Smooth muscle cell (in vitro differentiated cells): ENCODE measurements around the gene OXNAD1. TPM values are rescaled to one million over a fixed set of nuclear protein-coding genes. Genes with fewer than 3 reads are reported as not detected.

Experiments
- DNase-seq: peaks from one replicate; lab custom pipeline; 2025; ENCODE audit not compliant: unreplicated experiment; lab: John Stamatoyannopoulos, UW
- H2AFZ ChIP-seq: fragments of 200-600 bp; sonication (generic); 2 replicates; pipeline ENCODE4 v1.6.0; 2016; ENCODE audit warnings: antibody characterized with exemption, low read depth, mild to moderate bottlenecking
- H3F3A ChIP-seq: fragments of 200-600 bp; sonication (generic); 2 replicates; pipeline ENCODE4 v1.6.0; 2017; ENCODE audit warnings: antibody characterized with exemption, low read depth
- H3K27ac ChIP-seq: fragments of 200-600 bp; sonication (generic); 2 replicates; pipeline ENCODE4 v1.5.1; 2016; ENCODE audit warnings: low read depth, mild to moderate bottlenecking
- H3K27me3 ChIP-seq: fragments of 200-600 bp; sonication (generic); 2 replicates; pipeline ENCODE4 v1.6.1; 2016; ENCODE audit warnings: low read depth, mild to moderate bottlenecking
- H3K36me3 ChIP-seq: fragments of 200-600 bp; sonication (generic); 2 replicates; pipeline ENCODE4 v1.5.1; 2016; ENCODE audit warnings: low read depth
- H3K4me1 ChIP-seq: fragments of 200-600 bp; sonication (generic); 2 replicates; pipeline ENCODE4 v1.5.1; 2016; ENCODE audit warnings: low read depth
- H3K4me2 ChIP-seq: fragments of 200-600 bp; sonication (generic); 2 replicates; pipeline ENCODE4 v1.6.0; 2016; ENCODE audit warnings: mild to moderate bottlenecking
- H3K4me3 ChIP-seq: fragments of 200-600 bp; sonication (generic); 2 replicates; pipeline ENCODE4 v1.5.1; 2016; ENCODE audit warnings: mild to moderate bottlenecking
- H3K79me2 ChIP-seq: fragments of 200-600 bp; sonication (generic); 2 replicates; pipeline ENCODE4 v1.6.0; 2016; ENCODE audit warnings: low read depth, mild to moderate bottlenecking
- H3K9ac ChIP-seq: fragments of 200-600 bp; sonication (generic); 2 replicates; pipeline ENCODE4 v1.6.0; 2016; ENCODE audit warnings: low read depth
- H3K9me3 ChIP-seq: fragments of 200-600 bp; sonication (generic); replicated peaks from 2 replicates; pipeline ENCODE4 v1.5.1; 2016; ENCODE audit warnings: low read depth
- H4K20me1 ChIP-seq: fragments of 200-600 bp; sonication (generic); 2 replicates; pipeline ENCODE4 v1.6.0; 2016; ENCODE audit warnings: low read depth
- WGBS: methylation state at CpG from one replicate; pipeline ENCODE4 v1.1.7; 2016; ENCODE audit warnings: low lambda C conversion rate; 5-methylcytosine and 5-hydroxymethylcytosine counted together
- polyA plus RNA-seq: library from polyadenylated mRNA; unstranded; fragments of >200 nt; fragmentation: Nextera tagmentation; extraction: Ambion mirVana; gene quantifications from 2 replicates; pipeline ENCODE4 v1.2.1, GENCODE V29; 2016
- total RNA-seq: library from RNA; depleted of rRNA; stranded (reverse); fragments of >200 nt; gene quantifications from 2 replicates; pipeline ENCODE4 v1.2.3, GENCODE V29; 2014
- TF ChIP-seq, protein P1 (sequence below): fragments of 200-600 bp; sonication (generic); IDR thresholded peaks from 2 replicates; pipeline ENCODE4 v1.5.1; 2017; ENCODE audit warnings: borderline replicate concordance, mild to moderate bottlenecking, antibody characterized with exemption; ENCODE audit not compliant: insufficient read depth, poor library complexity, severe bottlenecking

Gene OXNAD1
- total and polyA plus RNA-seq, 2 experiments from 2014 or later = 12.4 to 15.7 TPM

DNA sequence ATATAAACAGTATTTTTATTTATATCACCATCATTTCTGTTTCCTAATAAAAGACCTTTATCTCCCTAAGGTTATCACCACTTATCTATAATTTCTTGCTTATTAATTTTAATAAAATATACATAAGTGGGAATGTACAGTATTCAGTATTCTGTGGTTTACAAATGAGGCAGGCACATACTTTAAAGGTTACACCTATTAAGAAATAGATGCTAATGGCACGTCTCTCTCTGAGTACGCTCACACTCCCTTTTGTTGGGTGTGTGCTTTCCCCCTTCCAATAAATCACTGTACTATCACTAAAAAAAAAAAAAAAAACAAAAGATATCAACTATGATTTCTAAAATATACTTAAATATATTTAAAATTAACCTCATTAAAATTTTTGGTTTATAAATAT is 8.9 kb downstream of the OXNAD1 start:
- Histone ChIP-seq H3K9me3 (no peaks in the 10 kb centered on the region), H3K4me3 (no peak overlapping the region), H3K4me2 (no peak overlapping the region), H3K9ac (no peak overlapping the region), H3K27me3 (no peaks in the 10 kb centered on the region), H3K4me1 (no peaks in the 10 kb centered on the region), H3F3A (no peaks in the 10 kb centered on the region), H3K36me3 (peaks cover 5% of the 10 kb centered on the region), H4K20me1 (peaks cover under 1% of the 10 kb centered on the region), H3K79me2 (peaks cover under 1% of the 10 kb centered on the region), H3K27ac (no peak overlapping the region), H2AFZ (no peak overlapping the region)
- 98% methylated on average over 2 of the region's 2 CpGs for WGBS
- DNase-seq = no peak
- TF ChIP-seq, protein P1, sequence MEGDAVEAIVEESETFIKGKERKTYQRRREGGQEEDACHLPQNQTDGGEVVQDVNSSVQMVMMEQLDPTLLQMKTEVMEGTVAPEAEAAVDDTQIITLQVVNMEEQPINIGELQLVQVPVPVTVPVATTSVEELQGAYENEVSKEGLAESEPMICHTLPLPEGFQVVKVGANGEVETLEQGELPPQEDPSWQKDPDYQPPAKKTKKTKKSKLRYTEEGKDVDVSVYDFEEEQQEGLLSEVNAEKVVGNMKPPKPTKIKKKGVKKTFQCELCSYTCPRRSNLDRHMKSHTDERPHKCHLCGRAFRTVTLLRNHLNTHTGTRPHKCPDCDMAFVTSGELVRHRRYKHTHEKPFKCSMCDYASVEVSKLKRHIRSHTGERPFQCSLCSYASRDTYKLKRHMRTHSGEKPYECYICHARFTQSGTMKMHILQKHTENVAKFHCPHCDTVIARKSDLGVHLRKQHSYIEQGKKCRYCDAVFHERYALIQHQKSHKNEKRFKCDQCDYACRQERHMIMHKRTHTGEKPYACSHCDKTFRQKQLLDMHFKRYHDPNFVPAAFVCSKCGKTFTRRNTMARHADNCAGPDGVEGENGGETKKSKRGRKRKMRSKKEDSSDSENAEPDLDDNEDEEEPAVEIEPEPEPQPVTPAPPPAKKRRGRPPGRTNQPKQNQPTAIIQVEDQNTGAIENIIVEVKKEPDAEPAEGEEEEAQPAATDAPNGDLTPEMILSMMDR = no peak

- no peaks in the 10 kb centered on the region for H3K9me3 ChIP-seq
- H3F3A ChIP-seq = no peaks in the 10 kb centered on the region
- H3K79me2 ChIP-seq = no peaks in the 10 kb centered on the region
- no peak overlapping the region for H3K4me3 ChIP-seq
- no peaks in the 10 kb centered on the region for H3K4me1 ChIP-seq
- H3K4me2 ChIP-seq = no peak overlapping the region
- H4K20me1 ChIP-seq = no peaks in the 10 kb centered on the region
- H3K27ac ChIP-seq = no peak overlapping the region
- no peak overlapping the region for H2AFZ ChIP-seq
- H3K36me3 ChIP-seq = peaks cover under 1% of the 10 kb centered on the region
- H3K27me3 ChIP-seq = no peaks in the 10 kb centered on the region
- no peak for DNase-seq
- 78% methylated on average over 3 of the region's 3 CpGs for WGBS
- TF ChIP-seq, protein P1 = no peak
- H3K9ac ChIP-seq = no peak overlapping the region
Measured at GRCh38 chr3:16277471-16277870, 12.5 kb downstream of the OXNAD1 start.

- H3F3A ChIP-seq = no peaks in the 10 kb centered on the region
- H3K4me2 ChIP-seq = no peak overlapping the region
- no peaks in the 10 kb centered on the region for H3K79me2 ChIP-seq
- H3K9ac ChIP-seq = no peak overlapping the region
- no peak for DNase-seq
- no peaks in the 10 kb centered on the region for H3K9me3 ChIP-seq
- H3K27me3 ChIP-seq = no peaks in the 10 kb centered on the region
- 95% methylated on average over 3 of the region's 3 CpGs for WGBS
- H3K4me1 ChIP-seq = no peaks in the 10 kb centered on the region
- H3K36me3 ChIP-seq = no peaks in the 10 kb centered on the region
- TF ChIP-seq, protein P1 = no peak
- no peak overlapping the region for H2AFZ ChIP-seq
- H4K20me1 ChIP-seq = no peaks in the 10 kb centered on the region
- H3K4me3 ChIP-seq = no peak overlapping the region
- H3K27ac ChIP-seq = no peak overlapping the region
Measured at GRCh38 chr3:16279010-16279801, 14.2 kb downstream of the OXNAD1 start.

DNA sequence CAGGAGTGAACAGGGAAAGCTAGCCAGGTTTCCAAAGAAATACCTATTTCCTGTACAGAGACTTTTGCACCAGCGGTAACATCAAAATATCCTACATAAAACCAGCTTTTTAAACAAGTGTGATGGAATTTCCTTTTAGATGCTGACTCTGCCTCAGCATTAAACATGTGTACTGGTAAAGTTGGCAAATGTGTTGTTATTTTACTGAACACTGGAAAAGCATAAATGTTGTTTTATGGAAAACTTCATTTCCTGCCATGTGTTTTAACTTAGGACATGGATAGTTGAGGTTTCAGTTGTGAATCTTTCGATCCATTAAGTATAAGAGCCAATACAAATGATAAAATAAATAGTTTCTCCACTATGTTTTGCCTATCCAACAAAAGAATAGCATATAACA is 15.7 kb downstream of the OXNAD1 start:
- Histone ChIP-seq H3K79me2 (no peaks in the 10 kb centered on the region), H3F3A (no peaks in the 10 kb centered on the region), H3K4me2 (no peak overlapping the region), H3K4me3 (no peak overlapping the region), H3K27ac (no peak overlapping the region), H4K20me1 (no peaks in the 10 kb centered on the region), H3K9ac (no peak overlapping the region), H3K36me3 (no peaks in the 10 kb centered on the region), H3K9me3 (no peaks in the 10 kb centered on the region), H2AFZ (no peak overlapping the region), H3K4me1 (no peaks in the 10 kb centered on the region), H3K27me3 (no peaks in the 10 kb centered on the region)
- WGBS = 98% methylated on average over 2 of the region's 2 CpGs
- TF ChIP-seq, protein P1 = no peak
- DNase-seq = no peak
